ENCODE results near the gene GJB4.

The GJB4 gene

DNA sequence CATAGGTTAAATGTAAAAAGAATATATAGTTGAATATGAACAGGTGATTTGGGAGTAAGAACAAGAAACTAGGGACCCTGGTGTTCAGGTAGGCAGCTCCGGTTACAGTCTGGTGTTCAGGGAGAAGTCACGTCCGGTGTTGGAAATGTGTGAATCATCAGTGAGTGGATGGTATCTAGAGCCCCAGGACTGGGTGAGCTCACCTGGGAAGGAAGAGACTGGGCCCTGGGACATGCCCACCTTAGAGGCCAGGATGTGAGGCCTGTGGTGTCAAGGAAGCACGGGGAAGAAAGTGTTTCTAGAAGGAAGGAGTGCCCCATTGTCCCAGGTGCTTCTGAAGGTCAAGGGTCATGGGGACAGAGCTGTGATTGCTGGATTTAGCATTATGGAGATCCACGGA, 20.0 kb downstream of the GJB4 start:
- Histone ChIP-seq H3K4me3 (replicated peaks; ENCODE audit: insufficient read depth, low read length) (no peak overlapping the region), H3K27ac (replicated peaks) (no peak overlapping the region), H3K27me3 (ENCODE audit: insufficient read depth, poor library complexity, severe bottlenecking) (peaks cover 22% of the 10 kb centered on the region)
- DNase-seq (ENCODE audit: low read depth in 1 of 2, low spot score in 1 of 2): no peak
- TF ChIP-seq POLR2AphosphoS5 (IDR thresholded peaks at IDR 0.05; ENCODE audit: low read depth): no peak
- TF ChIP-seq, protein P1, sequence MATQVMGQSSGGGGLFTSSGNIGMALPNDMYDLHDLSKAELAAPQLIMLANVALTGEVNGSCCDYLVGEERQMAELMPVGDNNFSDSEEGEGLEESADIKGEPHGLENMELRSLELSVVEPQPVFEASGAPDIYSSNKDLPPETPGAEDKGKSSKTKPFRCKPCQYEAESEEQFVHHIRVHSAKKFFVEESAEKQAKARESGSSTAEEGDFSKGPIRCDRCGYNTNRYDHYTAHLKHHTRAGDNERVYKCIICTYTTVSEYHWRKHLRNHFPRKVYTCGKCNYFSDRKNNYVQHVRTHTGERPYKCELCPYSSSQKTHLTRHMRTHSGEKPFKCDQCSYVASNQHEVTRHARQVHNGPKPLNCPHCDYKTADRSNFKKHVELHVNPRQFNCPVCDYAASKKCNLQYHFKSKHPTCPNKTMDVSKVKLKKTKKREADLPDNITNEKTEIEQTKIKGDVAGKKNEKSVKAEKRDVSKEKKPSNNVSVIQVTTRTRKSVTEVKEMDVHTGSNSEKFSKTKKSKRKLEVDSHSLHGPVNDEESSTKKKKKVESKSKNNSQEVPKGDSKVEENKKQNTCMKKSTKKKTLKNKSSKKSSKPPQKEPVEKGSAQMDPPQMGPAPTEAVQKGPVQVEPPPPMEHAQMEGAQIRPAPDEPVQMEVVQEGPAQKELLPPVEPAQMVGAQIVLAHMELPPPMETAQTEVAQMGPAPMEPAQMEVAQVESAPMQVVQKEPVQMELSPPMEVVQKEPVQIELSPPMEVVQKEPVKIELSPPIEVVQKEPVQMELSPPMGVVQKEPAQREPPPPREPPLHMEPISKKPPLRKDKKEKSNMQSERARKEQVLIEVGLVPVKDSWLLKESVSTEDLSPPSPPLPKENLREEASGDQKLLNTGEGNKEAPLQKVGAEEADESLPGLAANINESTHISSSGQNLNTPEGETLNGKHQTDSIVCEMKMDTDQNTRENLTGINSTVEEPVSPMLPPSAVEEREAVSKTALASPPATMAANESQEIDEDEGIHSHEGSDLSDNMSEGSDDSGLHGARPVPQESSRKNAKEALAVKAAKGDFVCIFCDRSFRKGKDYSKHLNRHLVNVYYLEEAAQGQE (IDR thresholded peaks at IDR 0.05; ENCODE audit: insufficient replicate concordance, low read depth): no peak
- TF ChIP-seq, protein P2, sequence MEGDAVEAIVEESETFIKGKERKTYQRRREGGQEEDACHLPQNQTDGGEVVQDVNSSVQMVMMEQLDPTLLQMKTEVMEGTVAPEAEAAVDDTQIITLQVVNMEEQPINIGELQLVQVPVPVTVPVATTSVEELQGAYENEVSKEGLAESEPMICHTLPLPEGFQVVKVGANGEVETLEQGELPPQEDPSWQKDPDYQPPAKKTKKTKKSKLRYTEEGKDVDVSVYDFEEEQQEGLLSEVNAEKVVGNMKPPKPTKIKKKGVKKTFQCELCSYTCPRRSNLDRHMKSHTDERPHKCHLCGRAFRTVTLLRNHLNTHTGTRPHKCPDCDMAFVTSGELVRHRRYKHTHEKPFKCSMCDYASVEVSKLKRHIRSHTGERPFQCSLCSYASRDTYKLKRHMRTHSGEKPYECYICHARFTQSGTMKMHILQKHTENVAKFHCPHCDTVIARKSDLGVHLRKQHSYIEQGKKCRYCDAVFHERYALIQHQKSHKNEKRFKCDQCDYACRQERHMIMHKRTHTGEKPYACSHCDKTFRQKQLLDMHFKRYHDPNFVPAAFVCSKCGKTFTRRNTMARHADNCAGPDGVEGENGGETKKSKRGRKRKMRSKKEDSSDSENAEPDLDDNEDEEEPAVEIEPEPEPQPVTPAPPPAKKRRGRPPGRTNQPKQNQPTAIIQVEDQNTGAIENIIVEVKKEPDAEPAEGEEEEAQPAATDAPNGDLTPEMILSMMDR (IDR thresholded peaks at IDR 0.05; ENCODE audit: insufficient read depth, low read length): no peak
- TF ChIP-seq GABPA (IDR thresholded peaks at IDR 0.05; ENCODE audit: low read depth): no peak
- TF ChIP-seq SPI1 (IDR thresholded peaks at IDR 0.05; ENCODE audit: borderline replicate concordance, low read depth): no peak

DNA sequence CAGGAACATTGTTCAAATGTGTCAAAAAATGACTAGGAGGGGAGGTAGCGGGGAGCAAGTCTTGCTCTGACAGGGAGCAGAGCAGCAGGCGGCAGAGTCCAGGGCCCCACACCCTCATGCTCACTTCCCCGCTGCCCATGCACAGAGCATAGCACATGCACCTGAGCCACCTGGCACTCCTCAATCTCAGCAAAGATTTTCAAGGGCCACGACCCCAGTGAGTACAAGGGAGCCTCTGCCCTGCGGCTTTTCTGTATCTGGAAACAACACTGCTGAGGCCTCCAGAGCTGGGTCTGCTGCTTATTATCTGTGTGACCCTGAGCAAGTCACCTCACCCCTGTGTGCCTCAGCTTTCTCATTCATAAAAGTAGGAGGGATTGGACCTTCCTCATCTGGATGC, 20.4 kb downstream of the GJB4 start:
- no peak for DNase-seq (ENCODE audit: low read depth in 1 of 2, low spot score in 1 of 2)
- Histone ChIP-seq H3K27ac (replicated peaks) (no peak overlapping the region), H3K4me3 (replicated peaks; ENCODE audit: insufficient read depth, low read length) (no peak overlapping the region), H3K27me3 (ENCODE audit: insufficient read depth, poor library complexity, severe bottlenecking) (peaks cover 22% of the 10 kb centered on the region)
- no peak for TF ChIP-seq POLR2AphosphoS5 (IDR thresholded peaks at IDR 0.05; ENCODE audit: low read depth)
- TF ChIP-seq, protein P2 (IDR thresholded peaks at IDR 0.05; ENCODE audit: insufficient read depth, low read length): no peak
- no peak for TF ChIP-seq SPI1 (IDR thresholded peaks at IDR 0.05; ENCODE audit: borderline replicate concordance, low read depth)
- TF ChIP-seq, protein P1 (IDR thresholded peaks at IDR 0.05; ENCODE audit: insufficient replicate concordance, low read depth): no peak
- TF ChIP-seq GABPA (IDR thresholded peaks at IDR 0.05; ENCODE audit: low read depth): no peak

DNA sequence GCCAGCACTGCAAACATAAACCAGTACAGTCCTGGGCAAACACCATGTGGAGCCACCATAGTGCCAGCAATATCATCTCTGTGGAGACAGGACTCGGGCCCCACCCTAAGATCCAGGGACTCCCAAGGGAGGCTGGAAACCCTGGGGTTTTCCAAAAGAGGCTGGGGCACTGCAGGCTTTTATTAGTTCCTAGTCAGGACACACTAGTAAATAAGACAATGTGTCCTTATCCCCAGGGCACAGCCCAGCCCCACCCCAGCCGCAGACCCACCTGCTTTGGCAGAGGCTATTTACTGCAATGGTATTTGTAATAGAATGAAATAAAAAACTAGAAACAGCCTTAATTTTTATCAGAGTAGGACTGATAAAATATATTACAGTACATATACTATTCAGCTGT, 21.0 kb downstream of the GJB4 start:
- Histone ChIP-seq H3K27me3 (ENCODE audit: insufficient read depth, poor library complexity, severe bottlenecking) (peaks cover 22% of the 10 kb centered on the region), H3K27ac (replicated peaks) (no peak overlapping the region), H3K4me3 (replicated peaks; ENCODE audit: insufficient read depth, low read length) (no peak overlapping the region)
- no peak for TF ChIP-seq SPI1 (IDR thresholded peaks at IDR 0.05; ENCODE audit: borderline replicate concordance, low read depth)
- TF ChIP-seq, protein P2 (IDR thresholded peaks at IDR 0.05; ENCODE audit: insufficient read depth, low read length): no peak
- TF ChIP-seq, protein P1 (IDR thresholded peaks at IDR 0.05; ENCODE audit: insufficient replicate concordance, low read depth): no peak
- TF ChIP-seq POLR2AphosphoS5 (IDR thresholded peaks at IDR 0.05; ENCODE audit: low read depth): no peak
- TF ChIP-seq GABPA (IDR thresholded peaks at IDR 0.05; ENCODE audit: low read depth): no peak
- no peak for DNase-seq (ENCODE audit: low read depth in 1 of 2, low spot score in 1 of 2)
